ENCODE results near the gene TESPA1. TPM values are rescaled to one million over a fixed set of nuclear protein-coding genes. Genes with fewer than 3 reads are reported as not detected.

Gene TESPA1
- total and polyA plus RNA-seq, 12 donors = 0.14 to 1.4 (median 0.59) TPM

GRCh38 chr12:54935235-54935951 is 49.2 kb downstream of the TESPA1 start:
- Histone ChIP-seq H3K36me3 (no peaks in the 10 kb centered on the region), H3K4me3 (no peak overlapping the region), H3K9me3 (peaks cover 0 to 11% (median 0%) of the 10 kb centered on the region in 11 donors), H3K4me1 (peaks cover 0 to 44% (median 0%) of the 10 kb centered on the region in 9 donors), H3K27me3 (peaks cover 0 to 4% (median 0%) of the 10 kb centered on the region in 7 donors), H3K27ac (peak overlapping the region in 1 of 10 donors; percentile 74)
- ATAC-seq (peak in 3 of 8 donors; percentile 27 to 53 (median 41)), DNase-seq (no peak)
- intact Hi-C loops (cut with DNase I) = no loop called here
- TF ChIP-seq, protein P1, sequence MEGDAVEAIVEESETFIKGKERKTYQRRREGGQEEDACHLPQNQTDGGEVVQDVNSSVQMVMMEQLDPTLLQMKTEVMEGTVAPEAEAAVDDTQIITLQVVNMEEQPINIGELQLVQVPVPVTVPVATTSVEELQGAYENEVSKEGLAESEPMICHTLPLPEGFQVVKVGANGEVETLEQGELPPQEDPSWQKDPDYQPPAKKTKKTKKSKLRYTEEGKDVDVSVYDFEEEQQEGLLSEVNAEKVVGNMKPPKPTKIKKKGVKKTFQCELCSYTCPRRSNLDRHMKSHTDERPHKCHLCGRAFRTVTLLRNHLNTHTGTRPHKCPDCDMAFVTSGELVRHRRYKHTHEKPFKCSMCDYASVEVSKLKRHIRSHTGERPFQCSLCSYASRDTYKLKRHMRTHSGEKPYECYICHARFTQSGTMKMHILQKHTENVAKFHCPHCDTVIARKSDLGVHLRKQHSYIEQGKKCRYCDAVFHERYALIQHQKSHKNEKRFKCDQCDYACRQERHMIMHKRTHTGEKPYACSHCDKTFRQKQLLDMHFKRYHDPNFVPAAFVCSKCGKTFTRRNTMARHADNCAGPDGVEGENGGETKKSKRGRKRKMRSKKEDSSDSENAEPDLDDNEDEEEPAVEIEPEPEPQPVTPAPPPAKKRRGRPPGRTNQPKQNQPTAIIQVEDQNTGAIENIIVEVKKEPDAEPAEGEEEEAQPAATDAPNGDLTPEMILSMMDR (IDR thresholded peaks at IDR 0.05) = no peak
- WGBS, 2 donors = 51 to 59% methylated on average over 5 of the region's 5 CpGs

GRCh38 chr12:54934419-54934818 is 50.1 kb downstream of the TESPA1 start:
- H3K4me3 ChIP-seq = no peak overlapping the region
- H3K27ac ChIP-seq = peak overlapping the region in 1 of 10 donors; percentile 74
- TF ChIP-seq, protein P1 (IDR thresholded peaks at IDR 0.05) = no peak
- intact Hi-C loops (cut with DNase I) = no loop called here
- H3K9me3 ChIP-seq = peaks cover 0 to 21% (median 6%) of the 10 kb centered on the region in 11 donors
- no peak for DNase-seq
- 61 to 72% methylated on average over 1 of the region's 1 CpG for WGBS, 2 donors
- no peaks in the 10 kb centered on the region for H3K36me3 ChIP-seq
- no peaks in the 10 kb centered on the region for H3K27me3 ChIP-seq
- ATAC-seq = no peak
- peaks cover 0 to 44% (median 0%) of the 10 kb centered on the region in 9 donors for H3K4me1 ChIP-seq

- peak overlapping the region in 1 of 10 donors; percentile 74 for H3K27ac ChIP-seq
- TF ChIP-seq, protein P1 (IDR thresholded peaks at IDR 0.05) = no peak
- WGBS, 2 donors = 43 to 50% methylated on average over 1 of the region's 1 CpG
- H3K4me1 ChIP-seq = peaks cover 0 to 44% (median 0%) of the 10 kb centered on the region in 9 donors
- ATAC-seq (peak in 1 of 8 donors; percentile 51), DNase-seq (no peak)
- no peak overlapping the region for H3K4me3 ChIP-seq
- peaks cover 0 to 26% (median 6%) of the 10 kb centered on the region in 11 donors for H3K9me3 ChIP-seq
- no peaks in the 10 kb centered on the region for H3K27me3 ChIP-seq
- intact Hi-C loops (cut with DNase I) = no loop called here
- no peaks in the 10 kb centered on the region for H3K36me3 ChIP-seq
Observed at GRCh38 chr12:54933376-54933775, 51.2 kb downstream of the TESPA1 start.

DNA sequence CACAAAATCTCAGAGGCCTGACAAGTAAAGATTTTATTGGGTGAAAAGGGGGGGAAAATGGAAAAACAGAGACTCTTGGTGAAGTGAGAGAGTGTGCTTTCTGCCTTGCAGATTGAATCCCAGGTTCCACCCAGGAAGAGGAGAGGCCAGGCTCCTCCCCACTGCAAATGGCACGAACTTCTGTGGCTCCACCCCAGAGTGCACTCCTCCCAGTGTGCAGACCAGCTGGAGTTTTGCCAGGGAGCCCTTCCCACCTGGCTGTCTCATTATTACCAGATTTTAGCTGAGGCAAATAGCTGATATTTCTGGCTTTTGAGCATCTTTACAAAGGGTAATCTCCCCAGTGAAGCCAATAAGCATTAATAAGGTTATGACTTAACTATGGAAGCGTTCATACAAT is 51.9 kb downstream of the TESPA1 start:
- 47 to 52% methylated on average over 2 of the region's 2 CpGs for WGBS, 2 donors
- H3K36me3 ChIP-seq = no peaks in the 10 kb centered on the region
- ATAC-seq (no peak), DNase-seq (no peak)
- TF ChIP-seq, protein P1 (IDR thresholded peaks at IDR 0.05) = no peak
- peaks cover 0 to 26% (median 6%) of the 10 kb centered on the region in 11 donors for H3K9me3 ChIP-seq
- peak overlapping the region in 1 of 10 donors; percentile 74 for H3K27ac ChIP-seq
- intact Hi-C loops (cut with DNase I) = no loop called here
- no peaks in the 10 kb centered on the region for H3K27me3 ChIP-seq
- peaks cover 0 to 44% (median 0%) of the 10 kb centered on the region in 9 donors for H3K4me1 ChIP-seq
- no peak overlapping the region for H3K4me3 ChIP-seq

Data from heart right ventricle (tissue), 16 donors.